Hepatocyte (in vitro differentiated cells): ENCODE data around the gene DENND1A. TPM values are rescaled to one million over a fixed set of nuclear protein-coding genes. Genes with fewer than 3 reads are reported as not detected.
"Not testable (repeated sequence)": the region's sequence is repeated elsewhere in the genome, so short reads cannot be mapped to it uniquely, and the experiment has no call there.

ENCODE experiments used
- DNase-seq: peaks from one replicate; pipeline ENCODE4 v3.0.0-alpha.2; 2016; ENCODE audit warnings: low spot score
- H2AFZ ChIP-seq: fragments of 200-600 bp; sonication (generic); 2 replicates; pipeline ENCODE4 v1.6.0; 2016; ENCODE audit warnings: antibody characterized with exemption, mild to moderate bottlenecking
- H3K27ac ChIP-seq: fragments of 200-600 bp; sonication (generic); 2 replicates; pipeline ENCODE4 v1.5.1; 2016; ENCODE audit warnings: mild to moderate bottlenecking
- H3K27me3 ChIP-seq: fragments of 200-600 bp; sonication (generic); 2 replicates; pipeline ENCODE4 v1.6.1; 2016
- H3K36me3 ChIP-seq: fragments of 200-600 bp; sonication (generic); replicated peaks from 2 replicates; pipeline ENCODE4 v1.5.1; 2016; ENCODE audit warnings: low read depth; ENCODE audit not compliant: insufficient read depth
- H3K4me1 ChIP-seq: fragments of 200-600 bp; sonication (generic); 2 replicates; pipeline ENCODE4 v1.5.1; 2016; ENCODE audit warnings: mild to moderate bottlenecking, moderate library complexity; ENCODE audit not compliant: insufficient read depth
- H3K4me2 ChIP-seq: fragments of 200-600 bp; sonication (generic); 2 replicates; pipeline ENCODE4 v1.6.0; 2016
- H3K4me3 ChIP-seq: fragments of 200-600 bp; sonication (generic); 2 replicates; pipeline ENCODE4 v1.5.1; 2016; ENCODE audit warnings: mild to moderate bottlenecking
- H3K79me2 ChIP-seq: fragments of 200-600 bp; sonication (generic); 2 replicates; pipeline ENCODE4 v1.6.0; 2017; ENCODE audit warnings: mild to moderate bottlenecking
- H3K9me2 ChIP-seq: fragments of 200-600 bp; sonication (generic); replicated peaks from 2 replicates; pipeline ENCODE4 v1.6.0; 2017; ENCODE audit warnings: mild to moderate bottlenecking; ENCODE audit not compliant: insufficient read depth
- H3K9me3 ChIP-seq: fragments of 200-600 bp; sonication (generic); 2 replicates; pipeline ENCODE4 v1.5.1; 2016; ENCODE audit warnings: low read depth, mild to moderate bottlenecking
- H4K20me1 ChIP-seq: fragments of 200-600 bp; sonication (generic); 2 replicates; pipeline ENCODE4 v1.6.0; 2016; ENCODE audit warnings: mild to moderate bottlenecking; ENCODE audit not compliant: insufficient read depth, poor library complexity, severe bottlenecking
- EZH2 ChIP-seq: fragments of 200-600 bp; sonication (generic); IDR thresholded peaks from 2 replicates; pipeline ENCODE4 v1.6.1; 2016; ENCODE audit warnings: antibody characterized with exemption, mild to moderate bottlenecking, borderline replicate concordance
- EZH2phosphoT487 ChIP-seq: fragments of 200-600 bp; sonication (generic); IDR thresholded peaks from one replicate; pipeline ENCODE4 v1.6.1; 2018; ENCODE audit warnings: antibody characterized with exemption, mild to moderate bottlenecking, low read depth, moderate library complexity; ENCODE audit not compliant: unreplicated experiment, severe bottlenecking
- WGBS: methylation state at CpG from one replicate; pipeline ENCODE4 v1.1.6; 2016; ENCODE audit warnings: low lambda C conversion rate; ENCODE audit errors: missing lambda C conversion rate; 5-methylcytosine and 5-hydroxymethylcytosine counted together
- polyA plus RNA-seq: library from polyadenylated mRNA; unstranded; fragments of >200 nt; fragmentation: Nextera tagmentation; extraction: Ambion mirVana; gene quantifications from 2 replicates; pipeline ENCODE4 v1.2.1, GENCODE V29; 2016
- total RNA-seq: library from RNA; depleted of rRNA; stranded (reverse); fragments of >200 nt; gene quantifications from 2 replicates; pipeline ENCODE4 v1.2.3, GENCODE V29; 2014
- TF ChIP-seq, protein P1 (sequence below): fragments of 200-600 bp; sonication (generic); IDR thresholded peaks from 2 replicates; pipeline ENCODE4 v1.5.1; 2016; ENCODE audit warnings: antibody characterized with exemption, mild to moderate bottlenecking; ENCODE audit not compliant: poor library complexity

The DENND1A gene
- total and polyA plus RNA-seq, 2 experiments from 2014 or later = 24.0 to 28.9 TPM

DNA sequence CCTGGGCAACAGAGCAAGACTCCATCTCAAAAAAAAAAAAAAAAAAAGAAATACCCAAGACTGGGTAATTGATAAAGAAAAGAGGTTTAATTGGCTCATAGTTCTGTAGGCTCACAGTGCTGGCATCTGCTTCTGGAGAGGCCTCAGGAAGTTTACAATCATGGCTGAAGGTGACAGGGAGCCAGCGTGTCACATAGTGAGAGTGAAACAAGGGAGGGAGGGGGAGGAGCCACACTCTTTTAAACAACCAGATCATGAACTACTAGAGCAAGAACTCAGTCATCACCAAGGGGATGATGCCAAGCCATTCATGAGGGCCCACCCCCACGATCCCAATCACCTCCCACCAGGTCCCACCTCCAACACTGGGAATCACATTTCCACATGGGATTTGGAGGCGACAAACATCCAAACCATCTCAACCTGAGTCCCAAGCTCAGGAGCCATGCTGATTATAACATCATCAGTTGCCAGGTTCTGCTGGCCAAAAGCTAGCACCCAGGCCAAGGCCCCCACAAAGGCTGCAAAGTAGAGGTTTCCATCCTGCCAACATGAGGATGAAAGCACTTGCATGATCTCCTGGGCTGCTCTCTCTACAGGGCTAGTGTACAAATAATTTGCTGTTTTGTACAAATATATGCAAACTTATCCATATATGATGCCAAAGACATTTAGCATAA is 15.3 kb downstream of the DENND1A start:
- 97% methylated on average over 3 of the region's 3 CpGs for WGBS
- peaks cover 82% of the 10 kb centered on the region for H3K79me2 ChIP-seq
- H3K4me1 ChIP-seq = no peaks in the 10 kb centered on the region
- no peak overlapping the region for H2AFZ ChIP-seq
- H3K9me2 ChIP-seq = no peaks in the 10 kb centered on the region
- H3K27me3 ChIP-seq = no peaks in the 10 kb centered on the region
- H4K20me1 ChIP-seq = peaks cover 7% of the 10 kb centered on the region
- H3K4me3 ChIP-seq = no peak overlapping the region
- no peak overlapping the region for H3K4me2 ChIP-seq
- DNase-seq = no peak
- no peaks in the 10 kb centered on the region for H3K36me3 ChIP-seq
- no peaks in the 10 kb centered on the region for H3K9me3 ChIP-seq
- H3K27ac ChIP-seq = no peak overlapping the region
- TF ChIP-seq, protein P1, sequence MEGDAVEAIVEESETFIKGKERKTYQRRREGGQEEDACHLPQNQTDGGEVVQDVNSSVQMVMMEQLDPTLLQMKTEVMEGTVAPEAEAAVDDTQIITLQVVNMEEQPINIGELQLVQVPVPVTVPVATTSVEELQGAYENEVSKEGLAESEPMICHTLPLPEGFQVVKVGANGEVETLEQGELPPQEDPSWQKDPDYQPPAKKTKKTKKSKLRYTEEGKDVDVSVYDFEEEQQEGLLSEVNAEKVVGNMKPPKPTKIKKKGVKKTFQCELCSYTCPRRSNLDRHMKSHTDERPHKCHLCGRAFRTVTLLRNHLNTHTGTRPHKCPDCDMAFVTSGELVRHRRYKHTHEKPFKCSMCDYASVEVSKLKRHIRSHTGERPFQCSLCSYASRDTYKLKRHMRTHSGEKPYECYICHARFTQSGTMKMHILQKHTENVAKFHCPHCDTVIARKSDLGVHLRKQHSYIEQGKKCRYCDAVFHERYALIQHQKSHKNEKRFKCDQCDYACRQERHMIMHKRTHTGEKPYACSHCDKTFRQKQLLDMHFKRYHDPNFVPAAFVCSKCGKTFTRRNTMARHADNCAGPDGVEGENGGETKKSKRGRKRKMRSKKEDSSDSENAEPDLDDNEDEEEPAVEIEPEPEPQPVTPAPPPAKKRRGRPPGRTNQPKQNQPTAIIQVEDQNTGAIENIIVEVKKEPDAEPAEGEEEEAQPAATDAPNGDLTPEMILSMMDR = no peak
- TF ChIP-seq EZH2 = no peak
- no peak for TF ChIP-seq EZH2phosphoT487

DNA sequence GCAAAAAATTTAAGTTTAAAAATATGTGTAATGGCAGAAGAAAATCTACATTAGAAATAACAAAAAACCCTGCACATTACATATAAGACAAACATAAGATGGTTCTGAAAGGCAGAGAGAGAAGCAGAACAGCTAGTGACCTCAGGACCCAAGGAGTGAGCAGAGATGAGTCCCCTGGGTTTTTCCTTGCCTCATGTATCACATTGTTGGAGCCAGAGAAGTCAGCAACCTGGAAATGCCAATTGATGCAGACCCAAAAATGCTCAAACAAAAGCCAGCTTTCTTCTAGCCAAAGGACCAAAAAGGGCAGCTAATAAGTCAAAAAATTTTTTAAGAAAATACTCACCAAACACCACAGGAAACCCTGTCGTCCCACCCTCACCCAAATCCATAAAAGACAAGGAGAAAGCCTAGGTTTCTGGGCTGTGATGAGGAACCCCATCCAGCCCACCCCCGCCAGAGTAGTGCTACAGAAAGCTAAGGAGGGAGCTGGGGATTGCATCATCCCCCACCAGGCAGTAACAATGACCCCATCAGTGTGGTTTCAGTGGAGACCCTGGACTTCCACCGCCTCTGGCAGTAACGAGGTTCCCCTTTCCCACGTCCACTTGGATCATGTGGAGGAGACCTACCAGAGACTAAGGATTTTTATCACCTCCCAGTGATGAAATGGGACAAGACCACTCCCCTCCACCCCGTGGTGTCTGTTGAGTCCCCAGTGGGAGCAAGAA is 17.6 kb downstream of the DENND1A start:
- Histone ChIP-seq H2AFZ (no peak overlapping the region), H3K4me2 (no peak overlapping the region), H3K79me2 (peaks cover 59% of the 10 kb centered on the region), H3K4me1 (no peaks in the 10 kb centered on the region), H3K27me3 (no peaks in the 10 kb centered on the region), H3K9me2 (no peaks in the 10 kb centered on the region), H4K20me1 (peaks cover 7% of the 10 kb centered on the region), H3K4me3 (no peak overlapping the region), H3K27ac (no peak overlapping the region), H3K9me3 (no peaks in the 10 kb centered on the region), H3K36me3 (no peaks in the 10 kb centered on the region)
- WGBS = 93% methylated on average over 6 of the region's 6 CpGs
- TF ChIP-seq EZH2phosphoT487 = no peak
- TF ChIP-seq EZH2 = no peak
- TF ChIP-seq, protein P1 = no peak
- DNase-seq = no peak

DNA sequence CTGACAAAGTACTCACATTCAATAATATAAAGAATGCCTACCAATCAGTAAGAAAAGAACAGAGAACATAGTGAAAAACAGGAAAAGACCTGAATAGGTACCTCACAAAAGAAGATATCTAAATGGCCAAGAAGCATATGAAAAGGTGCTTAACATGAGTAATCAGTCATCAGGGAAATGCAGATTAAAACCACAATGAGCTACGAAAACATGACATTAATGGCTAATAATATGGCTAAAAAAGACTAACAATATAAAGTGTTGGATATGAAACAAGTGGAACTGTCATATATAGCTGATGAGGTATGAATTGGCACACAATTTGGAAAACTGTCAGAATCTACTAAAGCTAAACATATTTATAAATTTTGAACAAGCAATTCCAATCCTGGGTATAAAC is 18.9 kb downstream of the DENND1A start:
- H3K4me2 ChIP-seq = no peak overlapping the region
- H3K9me2 ChIP-seq = no peaks in the 10 kb centered on the region
- H3K27me3 ChIP-seq = no peaks in the 10 kb centered on the region
- no peaks in the 10 kb centered on the region for H3K36me3 ChIP-seq
- DNase-seq = no peak
- no peaks in the 10 kb centered on the region for H3K4me1 ChIP-seq
- H3K9me3 ChIP-seq = no peaks in the 10 kb centered on the region
- H3K27ac ChIP-seq = no peak overlapping the region
- no peak overlapping the region for H2AFZ ChIP-seq
- no peak overlapping the region for H3K4me3 ChIP-seq
- TF ChIP-seq EZH2phosphoT487 (no peak), EZH2 (no peak)
- TF ChIP-seq, protein P1 = no peak
- H4K20me1 ChIP-seq = peaks cover 7% of the 10 kb centered on the region
- 100% methylated on average over 1 of the region's 1 CpG for WGBS
- H3K79me2 ChIP-seq = peaks cover 46% of the 10 kb centered on the region

DNA sequence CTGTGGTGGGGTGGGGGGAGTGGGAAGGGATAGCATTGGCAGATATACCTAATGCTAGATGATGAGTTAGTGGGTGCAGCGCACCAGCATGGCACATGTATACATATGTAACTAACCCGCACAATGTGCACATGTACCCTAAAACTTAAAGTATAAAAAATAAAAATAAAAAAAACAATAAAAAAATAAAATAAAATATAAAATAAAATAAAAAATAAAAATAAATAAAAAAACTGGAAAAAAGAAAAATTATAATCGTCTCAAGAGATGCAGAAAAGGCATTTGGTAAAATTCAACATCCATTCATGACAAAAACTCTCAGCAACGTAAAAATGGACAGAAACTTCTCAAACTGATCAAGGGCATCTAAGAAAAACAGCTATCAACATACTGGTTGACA is 20.7 kb downstream of the DENND1A start:
- H2AFZ ChIP-seq, H3K4me1 ChIP-seq, H3K27me3 ChIP-seq, H3K4me2 ChIP-seq, H3K27ac ChIP-seq, H3K4me3 ChIP-seq, H3K9me2 ChIP-seq, H3K9me3 ChIP-seq, DNase-seq, H4K20me1 ChIP-seq, H3K36me3 ChIP-seq: not testable (repeated sequence)
- WGBS = 96% methylated on average over 4 of the region's 4 CpGs
- H3K79me2 ChIP-seq = peaks cover 31% of the 10 kb centered on the region

DNA sequence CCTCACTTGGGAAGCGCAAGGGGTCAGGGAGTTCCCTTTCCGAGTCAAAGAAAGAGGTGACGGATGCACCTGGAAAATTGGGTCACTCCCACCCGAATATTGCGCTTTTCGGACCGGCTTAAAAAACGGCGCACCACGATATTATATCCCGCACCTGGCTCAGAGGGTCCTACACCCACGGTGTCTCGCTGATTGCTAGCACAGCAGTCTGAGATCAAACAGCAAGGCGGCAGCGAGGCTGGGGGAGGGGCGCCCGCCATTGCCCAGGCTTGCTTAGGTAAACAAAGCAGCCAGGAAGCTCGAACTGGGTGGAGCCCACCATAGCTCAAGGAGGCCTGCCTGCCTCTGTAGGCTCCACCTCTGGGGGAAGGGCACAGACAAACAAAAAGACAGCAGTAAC is 26.4 kb downstream of the DENND1A start:
- H3K4me1 ChIP-seq, H3K9me2 ChIP-seq, H3K9me3 ChIP-seq, H3K27ac ChIP-seq, H3K36me3 ChIP-seq, H3K27me3 ChIP-seq, DNase-seq, H2AFZ ChIP-seq, H3K4me2 ChIP-seq, H3K4me3 ChIP-seq: not testable (repeated sequence)
- WGBS = 94% methylated on average over 18 of the region's 18 CpGs
- Histone ChIP-seq H4K20me1 (peaks cover 17% of the 10 kb centered on the region), H3K79me2 (peaks cover 37% of the 10 kb centered on the region)
